Endothelial cell of umbilical vein (primary cell): Measurements from ENCODE around the gene LYRM4. TPM values are rescaled to one million over a fixed set of nuclear protein-coding genes. Genes with fewer than 3 reads are reported as not detected.

Experiments used
- BruUV-seq: library from RNA; stranded (reverse); fragments of 400-500 nt; replicated peaks from 2 replicates; lab custom pipeline; 2021; lab: Mats Ljungman, UMichigan
- CTCF ChIA-PET: fragments of 300-600, 350-600 bp; sonication (Branson Sonifier 250); formaldehyde crosslinking; loops from one replicate; lab custom pipeline; 2021; ENCODE audit warnings: antibody characterized with exemption, inconsistent platforms; lab: Charles Lee
- POLR2A ChIA-PET: fragments of 300-600, 350-600 bp; sonication (Branson Sonifier 250); formaldehyde crosslinking; loops from one replicate; lab custom pipeline; 2021; ENCODE audit warnings: antibody characterized with exemption, inconsistent platforms; lab: Charles Lee
- DNase-seq: peaks from one replicate; pipeline ENCODE4 v3.0.0-alpha.2; 2011; ENCODE audit warnings: low read depth, low spot score
- FAIRE-seq: peaks from 2 replicates; lab custom pipeline; 2011; peaks lifted over from hg19 to GRCh38; lab: Jason Lieb, UNC
- H2AFZ ChIP-seq: 2 replicates; pipeline ENCODE4 v1.6.0; 2012; ENCODE audit warnings: low read depth, low read length, control low read depth, inconsistent platforms
- H3K27ac ChIP-seq: 2 replicates; pipeline ENCODE4 v1.5.1; 2011; ENCODE audit warnings: low read depth, mild to moderate bottlenecking, control low read depth, low read length, moderate library complexity; ENCODE audit not compliant: insufficient read depth
- H3K27me3 ChIP-seq, 2 experiments: 2 replicates each; pipeline versions ENCODE4 v1.6.0 to v1.6.1; 2011; ENCODE audit warnings: low read length in 2 of 2, mixed read lengths in 1 of 2; ENCODE audit not compliant: control insufficient read depth in 2 of 2, insufficient read depth in 2 of 2
- H3K36me3 ChIP-seq, 2 experiments: 2 replicates in 1 of 2; 3 replicates in 1 of 2; pipeline ENCODE4 v1.5.1; 2011; ENCODE audit warnings: low read length in 2 of 2, mild to moderate bottlenecking in 1 of 2, moderate library complexity in 1 of 2; ENCODE audit not compliant: control insufficient read depth in 2 of 2, insufficient read depth in 2 of 2; ENCODE audit errors: extremely low read depth in 1 of 2
- H3K4me1 ChIP-seq: 3 replicates; pipeline ENCODE4 v1.5.1; 2011; ENCODE audit warnings: mild to moderate bottlenecking, low read length; ENCODE audit not compliant: control insufficient read depth, insufficient read depth; ENCODE audit errors: extremely low read depth
- H3K4me2 ChIP-seq: 2 replicates; pipeline ENCODE4 v1.6.1; 2011; ENCODE audit warnings: low read length, control low read depth, mixed read lengths; ENCODE audit not compliant: insufficient read depth
- H3K4me3 ChIP-seq, 3 experiments: fragments of 200-600 bp in 1 of 3; sonication (generic), shearing (Covaris generic) in 1 of 3; replicated peaks in 1 of 3; 2 replicates each; pipeline ENCODE4 v1.5.1; 2011 to 2016; ENCODE audit warnings: control low read depth in 3 of 3, low read length in 3 of 3, mild to moderate bottlenecking in 2 of 3, inconsistent platforms in 1 of 3, low read depth in 1 of 3, moderate library complexity in 1 of 3; ENCODE audit not compliant: insufficient read depth in 1 of 3
- H3K79me2 ChIP-seq: 2 replicates; pipeline ENCODE4 v1.6.0; 2012; ENCODE audit warnings: low read length, inconsistent platforms; ENCODE audit not compliant: control insufficient read depth, insufficient read depth
- H3K9ac ChIP-seq: replicated peaks from 2 replicates; pipeline ENCODE3; 2011; ENCODE audit warnings: low read length, control low read depth; ENCODE audit not compliant: insufficient read depth; ENCODE audit errors: extremely low read depth
- H3K9me1 ChIP-seq: replicated peaks from 3 replicates; pipeline ENCODE4 v1.6.0; 2011; ENCODE audit warnings: mild to moderate bottlenecking, low read length; ENCODE audit not compliant: control insufficient read depth, insufficient read depth; ENCODE audit errors: extremely low read depth
- H3K9me3 ChIP-seq: replicated peaks from 2 replicates; pipeline ENCODE4 v1.5.1; 2012; ENCODE audit warnings: low read length, inconsistent platforms; ENCODE audit not compliant: control insufficient read depth, insufficient read depth
- H4K20me1 ChIP-seq: replicated peaks from 2 replicates; pipeline ENCODE3; 2011; ENCODE audit warnings: mild to moderate bottlenecking, low read length; ENCODE audit not compliant: control insufficient read depth, insufficient read depth; ENCODE audit errors: extremely low read depth
- CTCF ChIP-seq, 2 donors: IDR thresholded peaks; 1 replicate in 1 of 2; 2 replicates in 1 of 2; pipeline ENCODE4 v1.5.1; 2011; ENCODE audit warnings: low read length in 2 of 2, mild to moderate bottlenecking in 2 of 2, moderate library complexity in 2 of 2, control low read depth in 1 of 2, inconsistent platforms in 1 of 2, low read depth in 1 of 2; ENCODE audit not compliant: insufficient read depth in 1 of 2; ENCODE audit errors: extremely low read depth in 1 of 2
- EZH2 ChIP-seq: IDR thresholded peaks from 2 replicates; pipeline ENCODE4 v1.6.1; 2012; ENCODE audit warnings: borderline replicate concordance, low read depth, mild to moderate bottlenecking, moderate library complexity, low read length, inconsistent platforms; ENCODE audit not compliant: severe bottlenecking
- FOS ChIP-seq: IDR thresholded peaks from 2 replicates; pipeline ENCODE4 v1.6.1; 2011; ENCODE audit warnings: mild to moderate bottlenecking, low read length, moderate library complexity, borderline replicate concordance; ENCODE audit not compliant: insufficient read depth
- GATA2 ChIP-seq: IDR thresholded peaks from 2 replicates; pipeline ENCODE4 v1.7.0; 2011; ENCODE audit warnings: low read depth, mild to moderate bottlenecking, moderate library complexity, mixed read lengths, low read length; ENCODE audit not compliant: insufficient read length, insufficient read depth
- JUN ChIP-seq: IDR thresholded peaks from 2 replicates; pipeline ENCODE4 v1.6.1; 2011; ENCODE audit warnings: borderline replicate concordance, low read depth; ENCODE audit not compliant: insufficient read length, insufficient read depth
- MYC ChIP-seq: IDR thresholded peaks from one replicate; pipeline ENCODE4 v1.6.1; 2011; ENCODE audit warnings: mild to moderate bottlenecking, low read depth, low read length
- POLR2A ChIP-seq: IDR thresholded peaks from 2 replicates; pipeline ENCODE4 v1.6.1; 2012; ENCODE audit warnings: low read depth, mild to moderate bottlenecking, control low read depth, low read length
- POLR2AphosphoS5 ChIP-seq: IDR thresholded peaks from 2 replicates; pipeline ENCODE4 v1.6.1; 2012; ENCODE audit warnings: low read depth, mild to moderate bottlenecking, control low read depth, low read length, moderate library complexity; ENCODE audit not compliant: insufficient read depth
- dilution Hi-C: fragments of 300-500 bp; cut with MboI; formaldehyde crosslinking; loops from one replicate; pipeline ENCODE4 v1.15.0; 2019; ENCODE audit warnings: low sequenced_read_pairs; ENCODE audit not compliant: extremely low pct_ligation_motif_present
- intact Hi-C: fragments of 100-400 bp; cut with micrococcal nuclease; formaldehyde crosslinking; loops from one replicate; pipeline ENCODE4 v1.10.0; 2022
- polyA plus RNA-seq, 4 experiments: library from polyadenylated mRNA; depleted of rRNA in 3 of 4; stranded (reverse) in 3 of 4; unstranded in 1 of 4; fragments of >200 nt; gene quantifications; 2 replicates each; pipeline versions ENCODE4 v1.2.1 to v1.2.3, GENCODE V29; 2011 to 2012; ENCODE audit warnings: missing spikeins in 1 of 4
- total RNA-seq: library from RNA; stranded (reverse); gene quantifications from 2 replicates; pipeline ENCODE4 v1.2.3, GENCODE V29; 2021
- TF ChIP-seq, protein P1 (sequence below): IDR thresholded peaks from 2 replicates; pipeline ENCODE4 v1.6.1; 2011; ENCODE audit not compliant: insufficient read depth, insufficient read length

The LYRM4 gene
- total and polyA plus RNA-seq, 2 donors (not counting 3 experiments of a cell fraction or from before 2014, with no cell fraction given): 39.5 to 44.0 TPM

- Histone ChIP-seq H3K4me3 (no peak overlapping the region), H3K4me2 (no peak overlapping the region), H3K4me1 (no peaks in the 10 kb centered on the region), H3K27ac (no peak overlapping the region), H2AFZ (no peak overlapping the region), H3K36me3 (no peaks in the 10 kb centered on the region), H3K9ac (no peak overlapping the region), H4K20me1 (no peaks in the 10 kb centered on the region), H3K79me2 (no peaks in the 10 kb centered on the region), H3K27me3 (no peaks in the 10 kb centered on the region), H3K9me3 (no peaks in the 10 kb centered on the region), H3K9me1 (no peaks in the 10 kb centered on the region)
- FAIRE-seq: no peak
- intact Hi-C loops (no loop called here), dilution Hi-C loops (no loop called here)
- no TSS peak for BruUV-seq
- TF ChIP-seq FOS (no peak), POLR2AphosphoS5 (no peak), GATA2 (no peak), POLR2A (no peak), EZH2 (no peak), JUN (no peak), MYC (no peak), CTCF (IDR thresholded peaks at IDR 0.05; ENCODE audit: extremely low read depth in 1 of 2, insufficient read depth in 1 of 2, low read depth in 1 of 2, low read length in 2 of 2) (no peak)
- TF ChIP-seq, protein P1, sequence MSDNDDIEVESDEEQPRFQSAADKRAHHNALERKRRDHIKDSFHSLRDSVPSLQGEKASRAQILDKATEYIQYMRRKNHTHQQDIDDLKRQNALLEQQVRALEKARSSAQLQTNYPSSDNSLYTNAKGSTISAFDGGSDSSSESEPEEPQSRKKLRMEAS: no peak
- CTCF ChIA-PET: interaction anchor here (1.0 to 1.8 kb wide), 5 partner anchors 10 to 186 kb away, joined by 3 to 6 read pairs (median 3); no protein-coding TSS in a partner anchor
- POLR2A ChIA-PET: no interaction called here
- DNase-seq: no peak
These were observed 80.1 kb downstream of the LYRM4 start for GRCh38 chr6:5180636-5181035.
